Prostate gland (tissue), 2 donors: ENCODE measurements around the gene BBS9. TPM values are rescaled to one million over a fixed set of nuclear protein-coding genes. Genes with fewer than 3 reads are reported as not detected.

Experiments used
- DNase-seq: peaks from one replicate; pipeline ENCODE4 v3.0.0-alpha.2; 2019; ENCODE audit warnings: low spot score
- H3K27ac ChIP-seq, 2 donors: fragments of 200-600 bp; sonication (generic); 2 replicates each; pipeline ENCODE4 v1.5.1; 2017 to 2019
- H3K27me3 ChIP-seq: fragments of 200-600 bp; sonication (generic); replicated peaks from 2 replicates; pipeline ENCODE4 v1.5.1; 2019; ENCODE audit not compliant: insufficient read depth
- H3K36me3 ChIP-seq, 2 donors: fragments of 200-600 bp; sonication (generic); 1 replicate in 1 of 2; 2 replicates in 1 of 2; pipeline versions ENCODE4 v1.5.1 to v1.8.1; 2017 to 2019
- H3K4me1 ChIP-seq: fragments of 200-600 bp; sonication (generic); replicated peaks from 2 replicates; pipeline ENCODE4 v1.5.1; 2019
- H3K4me3 ChIP-seq, 2 donors: fragments of 200-600 bp; sonication (generic); 2 replicates each; pipeline ENCODE4 v1.5.1; 2017 to 2019
- H3K9me3 ChIP-seq: fragments of 200-600 bp; sonication (generic); 2 replicates; pipeline ENCODE4 v1.5.1; 2017
- CTCF ChIP-seq, 4 experiments: fragments of 200-600 bp in 2 of 4; fragments of 450-650 bp in 2 of 4; sonication (generic) in 2 of 4; IDR thresholded peaks; 1 replicate in 3 of 4; 2 replicates in 1 of 4; pipeline ENCODE4 v1.5.1; 2016 to 2019; ENCODE audit warnings: antibody characterized with exemption in 4 of 4, mild to moderate bottlenecking in 2 of 4, moderate library complexity in 2 of 4
- POLR2A ChIP-seq: fragments of 450-650 bp; IDR thresholded peaks from one replicate; pipeline ENCODE4 v1.6.1; 2016; ENCODE audit warnings: antibody characterized with exemption, mild to moderate bottlenecking
- POLR2AphosphoS5 ChIP-seq: sonication (generic); formaldehyde crosslinking; IDR thresholded peaks from one replicate; pipeline ENCODE4 v1.6.1; 2017; ENCODE audit warnings: antibody characterized with exemption
- WGBS: methylation state at CpG from one replicate; pipeline ENCODE4 v1.1.5; 2018; 5-methylcytosine and 5-hydroxymethylcytosine counted together
- intact Hi-C: fragments of 100-400 bp; cut with DNase I; formaldehyde crosslinking; loops from one replicate; pipeline ENCODE4 v1.14.2; 2022
- total RNA-seq, 2 donors: library from RNA; depleted of rRNA; stranded (reverse); fragments of >200 nt; gene quantifications; one replicate each; pipeline ENCODE4 v1.1.0, GENCODE V29; 2016

The BBS9 gene
- total RNA-seq, 2 donors from 2014 or later: 19.6 to 36.8 TPM

GRCh38 chr7:33422825-33423645 lies 293.7 kb downstream of the BBS9 start:
- no peak overlapping the region for H3K4me3 ChIP-seq
- intact Hi-C loops: loop anchor here (10.0 kb wide), 1 partner anchor 312 kb away; no protein-coding TSS in a partner anchor
- DNase-seq: no peak
- 90% methylated on average over 8 of the region's 8 CpGs for WGBS
- no peaks in the 10 kb centered on the region for H3K27me3 ChIP-seq
- TF ChIP-seq POLR2A: no peak
- TF ChIP-seq CTCF (IDR thresholded peaks at IDR 0.05): no peak
- no peak for TF ChIP-seq POLR2AphosphoS5
- no peaks in the 10 kb centered on the region for H3K9me3 ChIP-seq
- H3K27ac ChIP-seq: no peak overlapping the region
- H3K36me3 ChIP-seq: no peaks in the 10 kb centered on the region
- H3K4me1 ChIP-seq: no peaks in the 10 kb centered on the region

- 90% methylated on average over 1 of the region's 1 CpG for WGBS
- peak in 2 of 4 experiments; percentile 6 to 16 for TF ChIP-seq CTCF (IDR thresholded peaks at IDR 0.05)
- TF ChIP-seq POLR2A: no peak
- Histone ChIP-seq H3K4me1 (no peaks in the 10 kb centered on the region), H3K4me3 (no peak overlapping the region), H3K9me3 (no peaks in the 10 kb centered on the region), H3K36me3 (no peaks in the 10 kb centered on the region), H3K27me3 (no peaks in the 10 kb centered on the region), H3K27ac (no peak overlapping the region)
- intact Hi-C loops: loop anchor here (10.0 kb wide), 1 partner anchor 311 kb away; no protein-coding TSS in a partner anchor
- no peak for DNase-seq
Observed at GRCh38 chr7:33423646-33424020, 294.3 kb downstream of the BBS9 start.

GRCh38 chr7:33425395-33425794 lies 296.0 kb downstream of the BBS9 start:
- H3K27ac ChIP-seq: no peak overlapping the region
- H3K9me3 ChIP-seq: no peaks in the 10 kb centered on the region

GRCh38 chr7:33425929-33426678 lies 296.7 kb downstream of the BBS9 start:
- no peaks in the 10 kb centered on the region for H3K4me1 ChIP-seq
- intact Hi-C loops: loop anchor here (10.0 kb wide), 1 partner anchor 309 kb away; no protein-coding TSS in a partner anchor
- no peaks in the 10 kb centered on the region for H3K36me3 ChIP-seq
- no peak for TF ChIP-seq CTCF (IDR thresholded peaks at IDR 0.05)
- no peak for TF ChIP-seq POLR2A
- TF ChIP-seq POLR2AphosphoS5: no peak
- no peak overlapping the region for H3K27ac ChIP-seq
- DNase-seq: no peak
- WGBS: 92% methylated on average over 5 of the region's 5 CpGs
- no peak overlapping the region for H3K4me3 ChIP-seq
- H3K27me3 ChIP-seq: no peaks in the 10 kb centered on the region
- H3K9me3 ChIP-seq: no peaks in the 10 kb centered on the region

More at GRCh38 chr7:33425395-33425794, 296.0 kb downstream of the BBS9 start:
- TF ChIP-seq POLR2A: no peak
- intact Hi-C loops: loop anchor here (10.0 kb wide), 1 partner anchor 309 kb away; no protein-coding TSS in a partner anchor
- no peak for DNase-seq
- no peaks in the 10 kb centered on the region for H3K27me3 ChIP-seq
- no peaks in the 10 kb centered on the region for H3K4me1 ChIP-seq
- WGBS: 89% methylated on average over 5 of the region's 5 CpGs
- H3K4me3 ChIP-seq: no peak overlapping the region
- no peaks in the 10 kb centered on the region for H3K36me3 ChIP-seq

- H3K36me3 ChIP-seq: no peaks in the 10 kb centered on the region
- no peak for TF ChIP-seq CTCF (IDR thresholded peaks at IDR 0.05)
- TF ChIP-seq POLR2A: no peak
- no peak for TF ChIP-seq POLR2AphosphoS5
- no peaks in the 10 kb centered on the region for H3K4me1 ChIP-seq
- DNase-seq: no peak
- intact Hi-C loops: loop anchor here (10.0 kb wide), 1 partner anchor 306 kb away; no protein-coding TSS in a partner anchor
- no peaks in the 10 kb centered on the region for H3K27me3 ChIP-seq
- no peak overlapping the region for H3K27ac ChIP-seq
- H3K9me3 ChIP-seq: no peaks in the 10 kb centered on the region
- no peak overlapping the region for H3K4me3 ChIP-seq
Observed at GRCh38 chr7:33428415-33428814, 299.1 kb downstream of the BBS9 start.
